AG09319 (cell line): Measurements from ENCODE around the gene SKA3.
"Not testable (repeated sequence)": the region's sequence is repeated elsewhere in the genome, so short reads cannot be mapped to it uniquely, and the experiment has no call there.

Experiments used
- DNase-seq: peaks from one replicate; pipeline ENCODE4 v3.0.0-alpha.2; 2010; ENCODE audit warnings: low read depth; ENCODE audit errors: extremely low read depth
- TF ChIP-seq, protein P1 (sequence below): IDR thresholded peaks from 2 replicates; pipeline ENCODE4 v1.5.1; 2011; ENCODE audit warnings: low read depth, mild to moderate bottlenecking, inconsistent platforms, low read length, moderate library complexity

Gene SKA3

GRCh38 chr13:21212138-21212775, 35.9 kb upstream of the SKA3 start:
- TF ChIP-seq, protein P1, sequence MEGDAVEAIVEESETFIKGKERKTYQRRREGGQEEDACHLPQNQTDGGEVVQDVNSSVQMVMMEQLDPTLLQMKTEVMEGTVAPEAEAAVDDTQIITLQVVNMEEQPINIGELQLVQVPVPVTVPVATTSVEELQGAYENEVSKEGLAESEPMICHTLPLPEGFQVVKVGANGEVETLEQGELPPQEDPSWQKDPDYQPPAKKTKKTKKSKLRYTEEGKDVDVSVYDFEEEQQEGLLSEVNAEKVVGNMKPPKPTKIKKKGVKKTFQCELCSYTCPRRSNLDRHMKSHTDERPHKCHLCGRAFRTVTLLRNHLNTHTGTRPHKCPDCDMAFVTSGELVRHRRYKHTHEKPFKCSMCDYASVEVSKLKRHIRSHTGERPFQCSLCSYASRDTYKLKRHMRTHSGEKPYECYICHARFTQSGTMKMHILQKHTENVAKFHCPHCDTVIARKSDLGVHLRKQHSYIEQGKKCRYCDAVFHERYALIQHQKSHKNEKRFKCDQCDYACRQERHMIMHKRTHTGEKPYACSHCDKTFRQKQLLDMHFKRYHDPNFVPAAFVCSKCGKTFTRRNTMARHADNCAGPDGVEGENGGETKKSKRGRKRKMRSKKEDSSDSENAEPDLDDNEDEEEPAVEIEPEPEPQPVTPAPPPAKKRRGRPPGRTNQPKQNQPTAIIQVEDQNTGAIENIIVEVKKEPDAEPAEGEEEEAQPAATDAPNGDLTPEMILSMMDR = no peak
- no peak for DNase-seq

DNA sequence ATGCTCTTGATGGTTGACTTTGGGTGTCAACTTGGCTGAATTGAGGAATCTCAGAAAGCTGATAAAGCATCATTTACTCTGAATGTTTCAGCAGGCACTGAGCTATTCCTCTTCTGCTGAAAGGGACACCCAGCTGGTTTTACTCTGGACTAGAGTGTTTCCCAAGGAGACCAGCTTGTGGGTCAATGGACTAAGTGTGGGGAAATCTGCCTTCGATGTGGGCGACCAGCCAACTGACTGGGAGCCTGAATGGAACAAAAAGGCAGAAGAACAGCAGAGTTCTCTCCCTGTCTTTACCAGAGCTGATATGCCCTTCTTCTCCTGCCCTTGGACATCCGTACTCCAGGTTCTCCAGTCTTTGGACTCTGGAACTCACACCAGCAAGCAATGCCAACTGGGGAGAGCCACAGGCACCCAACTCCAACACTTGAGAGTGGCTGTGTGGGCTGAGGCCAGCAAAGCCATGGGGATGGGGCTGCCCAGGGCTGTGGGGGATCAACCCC, 32.4 kb upstream of the SKA3 start:
- TF ChIP-seq, protein P1 = no peak
- no peak for DNase-seq

DNA sequence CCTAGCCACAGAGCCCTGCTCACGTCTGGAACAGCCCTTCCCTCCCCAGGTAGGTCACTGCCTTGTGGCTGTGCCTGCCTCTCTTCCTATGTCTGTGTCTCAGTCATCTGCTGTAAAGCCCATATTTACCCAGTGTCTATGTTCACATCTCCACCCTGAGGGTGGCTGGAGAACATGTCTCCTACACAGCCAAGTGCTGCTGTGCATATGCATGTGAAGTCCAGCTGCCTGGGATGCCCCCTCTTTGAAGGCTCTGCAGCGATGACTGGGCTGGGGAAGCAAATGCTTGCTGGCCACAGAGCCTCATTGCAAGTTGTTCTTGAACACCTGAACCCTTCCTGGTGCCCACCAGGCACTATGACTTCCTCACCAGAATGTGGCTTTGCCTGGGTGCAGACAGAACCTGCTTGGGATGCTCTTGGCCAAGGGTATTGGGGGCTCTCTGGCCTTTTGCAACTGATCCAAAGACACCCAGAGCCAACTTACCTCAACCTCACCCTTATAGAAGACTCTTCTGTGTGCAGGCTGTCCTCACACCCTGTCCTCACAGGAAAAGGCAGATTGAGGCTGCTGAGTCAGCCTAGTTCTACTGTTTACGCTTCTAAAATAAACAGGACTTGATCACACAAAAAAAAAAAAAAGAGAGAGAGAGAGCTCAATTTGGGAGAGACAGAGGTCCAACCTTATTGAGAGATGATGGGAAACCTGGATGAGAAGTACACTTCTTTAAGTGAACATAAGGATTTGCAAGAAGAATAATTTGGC, 26.6 kb upstream of the SKA3 start:
- TF ChIP-seq, protein P1 = no peak
- no peak for DNase-seq

DNA sequence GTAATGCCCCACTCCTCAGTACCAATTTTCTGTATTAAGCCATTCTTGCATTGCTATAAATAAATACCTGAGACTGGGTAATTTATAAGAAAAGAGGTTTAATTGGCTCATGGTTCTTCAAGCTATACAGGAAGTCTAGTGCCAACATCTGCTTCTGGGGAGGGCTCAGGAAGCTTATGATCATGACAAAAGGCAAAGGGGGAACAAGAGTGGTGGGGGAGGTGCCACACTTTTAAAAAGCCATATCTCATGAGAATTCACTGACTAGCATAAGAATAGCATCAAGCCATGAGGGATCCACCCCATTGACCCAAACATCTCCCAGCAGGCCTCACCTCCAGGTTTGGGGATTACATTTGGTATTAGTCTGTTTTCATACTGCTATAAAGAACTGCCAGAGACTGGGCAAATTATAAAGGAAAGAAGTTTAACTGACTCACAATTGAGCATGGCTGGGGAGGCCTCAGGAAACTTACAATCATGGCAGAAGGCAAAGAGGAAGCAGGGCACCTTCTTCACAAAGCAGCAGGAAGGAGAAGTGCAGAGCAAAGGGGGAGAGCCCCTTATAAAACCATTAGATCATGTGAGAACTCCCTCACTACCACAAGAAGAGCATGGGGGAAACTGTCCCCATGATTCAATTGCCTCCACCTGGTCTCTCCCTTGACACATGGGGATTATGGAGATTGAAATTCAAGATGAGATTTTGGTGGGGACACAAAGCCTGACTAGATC, 25.3 kb upstream of the SKA3 start:
- not testable (repeated sequence) for DNase-seq

- not testable (repeated sequence) for DNase-seq
These were observed 22.0 kb upstream of the SKA3 start for GRCh38 chr13:21198391-21198790.

DNA sequence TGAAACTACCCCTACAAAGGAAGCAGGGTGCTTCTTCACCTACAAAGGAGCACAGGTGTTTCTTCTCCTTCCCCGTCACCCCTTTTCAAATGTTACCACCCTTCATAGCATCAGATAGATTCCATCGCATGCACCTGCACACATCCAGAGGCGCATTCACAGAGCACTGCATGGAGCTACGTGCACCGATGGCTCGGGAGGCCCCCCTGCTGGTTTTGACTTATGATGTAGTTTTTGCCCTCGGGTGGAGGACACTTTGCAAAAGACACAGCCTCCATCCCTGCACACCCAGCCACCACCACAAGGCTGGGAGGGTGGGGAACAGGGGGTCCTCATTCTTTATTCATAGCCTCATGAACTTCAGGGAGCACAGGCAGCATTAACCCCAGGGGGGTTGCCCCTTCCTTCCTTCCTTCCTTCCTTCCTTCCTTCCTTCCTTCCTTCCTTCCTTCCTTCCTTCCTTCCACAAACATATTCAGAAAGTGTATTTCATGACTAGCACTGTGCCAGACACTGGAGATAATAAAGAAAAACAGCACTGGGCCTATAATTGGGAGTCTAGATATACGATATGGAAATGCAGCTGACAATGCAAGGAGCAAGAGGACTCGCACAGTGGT, 21.4 kb upstream of the SKA3 start:
- DNase-seq = not testable (repeated sequence)

GRCh38 chr13:21194756-21195155, 18.4 kb upstream of the SKA3 start:
- DNase-seq = not testable (repeated sequence)

- DNase-seq = not testable (repeated sequence)
These were observed 10.1 kb upstream of the SKA3 start for GRCh38 chr13:21186410-21186809.

DNA sequence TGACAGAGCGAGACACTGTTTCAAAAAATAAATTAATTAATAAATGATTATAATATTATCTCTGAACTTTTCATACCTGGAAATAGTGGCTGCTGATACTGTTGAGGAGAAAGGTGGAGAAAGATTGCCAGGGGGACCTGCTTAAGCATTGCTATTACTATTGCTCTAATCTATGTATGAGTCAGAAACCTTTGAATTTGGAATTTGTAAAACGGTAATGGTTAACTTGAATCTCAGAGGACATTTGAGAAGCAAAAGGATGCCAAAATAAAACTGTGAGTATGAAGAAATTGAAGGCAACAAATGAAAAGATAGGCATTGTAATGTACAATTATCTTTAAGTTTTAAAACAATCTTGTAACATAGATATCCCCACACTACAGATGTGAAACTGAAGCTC, 5.3 kb upstream of the SKA3 start:
- DNase-seq = no peak
- TF ChIP-seq, protein P1 = no peak
